Glutamatergic neuron (in vitro differentiated cells): ENCODE results near the gene AKR1D1. TPM values are rescaled to one million over a fixed set of nuclear protein-coding genes. Genes with fewer than 3 reads are reported as not detected.

Experiments used
- DNase-seq: peaks from one replicate; pipeline ENCODE4 v3.0.0; 2022
- H3K27ac Mint-ChIP-seq: one replicate; pipeline ENCODE4 v1.8.0; 2020; ENCODE audit warnings: mild to moderate bottlenecking, mixed read lengths, inconsistent platforms; ENCODE audit not compliant: unreplicated experiment
- H3K27me3 Mint-ChIP-seq: one replicate; pipeline ENCODE4 v1.8.0; 2020; ENCODE audit warnings: mild to moderate bottlenecking, moderate library complexity, mixed read lengths, inconsistent platforms; ENCODE audit not compliant: unreplicated experiment
- H3K36me3 Mint-ChIP-seq: one replicate; pipeline ENCODE4 v1.8.0; 2020; ENCODE audit warnings: mild to moderate bottlenecking, mixed read lengths, inconsistent platforms; ENCODE audit not compliant: unreplicated experiment
- H3K4me1 Mint-ChIP-seq: one replicate; pipeline ENCODE4 v1.8.0; 2020; ENCODE audit warnings: mild to moderate bottlenecking, low read depth, mixed read lengths, inconsistent platforms; ENCODE audit not compliant: unreplicated experiment
- H3K4me3 Mint-ChIP-seq: one replicate; pipeline ENCODE4 v1.8.0; 2020; ENCODE audit warnings: mild to moderate bottlenecking, mixed read lengths, inconsistent platforms; ENCODE audit not compliant: unreplicated experiment
- H3K9me3 Mint-ChIP-seq: one replicate; pipeline ENCODE4 v1.8.0; 2020; ENCODE audit warnings: mild to moderate bottlenecking, moderate library complexity, mixed read lengths, inconsistent platforms; ENCODE audit not compliant: unreplicated experiment
- total RNA-seq: library from RNA; stranded (reverse); fragmentation: NEBNext Ultra II Directional; extraction: Animal tissue kit (Norgen Biotek cat#: 25700); gene quantifications from one replicate; pipeline ENCODE4 v1.2.1, GENCODE V29; 2021; ENCODE audit not compliant: unreplicated experiment
- TF ChIP-seq, protein P1 (sequence below): fragments of 200-600 bp; sonication (generic); IDR thresholded peaks from one replicate; pipeline ENCODE4 v1.5.0; 2021; ENCODE audit not compliant: partially characterized antibody, unreplicated experiment

The AKR1D1 gene
- total RNA-seq, 1 donor from 2014 or later: not detected

DNA sequence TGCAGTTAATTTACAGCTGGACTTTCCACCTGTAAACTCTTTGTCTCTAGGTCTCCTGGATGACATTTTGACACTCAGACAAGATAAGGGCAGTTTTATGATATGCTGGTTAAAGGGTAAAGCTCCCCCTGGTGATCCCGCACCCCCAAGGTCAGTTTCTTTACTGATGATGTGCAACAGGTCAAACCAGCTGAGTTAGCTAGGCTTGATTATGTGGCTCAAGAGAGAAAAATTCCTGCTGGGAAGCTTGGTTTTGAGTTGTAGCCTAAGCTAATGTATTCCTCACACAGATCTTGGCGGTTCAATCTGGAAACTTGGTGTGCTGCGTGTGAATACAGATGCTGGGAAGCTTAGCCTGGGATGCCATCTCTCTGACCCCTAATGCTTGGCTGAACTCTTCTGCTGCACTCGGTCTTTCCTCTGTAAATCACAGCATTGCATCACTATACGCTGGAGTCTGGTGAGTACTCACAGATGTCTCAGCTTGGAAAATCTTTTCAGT, 11.4 kb upstream of the AKR1D1 start:
- TF ChIP-seq, protein P1, sequence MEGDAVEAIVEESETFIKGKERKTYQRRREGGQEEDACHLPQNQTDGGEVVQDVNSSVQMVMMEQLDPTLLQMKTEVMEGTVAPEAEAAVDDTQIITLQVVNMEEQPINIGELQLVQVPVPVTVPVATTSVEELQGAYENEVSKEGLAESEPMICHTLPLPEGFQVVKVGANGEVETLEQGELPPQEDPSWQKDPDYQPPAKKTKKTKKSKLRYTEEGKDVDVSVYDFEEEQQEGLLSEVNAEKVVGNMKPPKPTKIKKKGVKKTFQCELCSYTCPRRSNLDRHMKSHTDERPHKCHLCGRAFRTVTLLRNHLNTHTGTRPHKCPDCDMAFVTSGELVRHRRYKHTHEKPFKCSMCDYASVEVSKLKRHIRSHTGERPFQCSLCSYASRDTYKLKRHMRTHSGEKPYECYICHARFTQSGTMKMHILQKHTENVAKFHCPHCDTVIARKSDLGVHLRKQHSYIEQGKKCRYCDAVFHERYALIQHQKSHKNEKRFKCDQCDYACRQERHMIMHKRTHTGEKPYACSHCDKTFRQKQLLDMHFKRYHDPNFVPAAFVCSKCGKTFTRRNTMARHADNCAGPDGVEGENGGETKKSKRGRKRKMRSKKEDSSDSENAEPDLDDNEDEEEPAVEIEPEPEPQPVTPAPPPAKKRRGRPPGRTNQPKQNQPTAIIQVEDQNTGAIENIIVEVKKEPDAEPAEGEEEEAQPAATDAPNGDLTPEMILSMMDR: no peak
- DNase-seq: no peak
- Mint-ChIP-seq H3K36me3 (no peaks in the 10 kb centered on the region), H3K27me3 (peaks cover 3% of the 10 kb centered on the region), H3K27ac (no peak overlapping the region), H3K9me3 (no peaks in the 10 kb centered on the region), H3K4me3 (no peak overlapping the region), H3K4me1 (no peaks in the 10 kb centered on the region)

DNA sequence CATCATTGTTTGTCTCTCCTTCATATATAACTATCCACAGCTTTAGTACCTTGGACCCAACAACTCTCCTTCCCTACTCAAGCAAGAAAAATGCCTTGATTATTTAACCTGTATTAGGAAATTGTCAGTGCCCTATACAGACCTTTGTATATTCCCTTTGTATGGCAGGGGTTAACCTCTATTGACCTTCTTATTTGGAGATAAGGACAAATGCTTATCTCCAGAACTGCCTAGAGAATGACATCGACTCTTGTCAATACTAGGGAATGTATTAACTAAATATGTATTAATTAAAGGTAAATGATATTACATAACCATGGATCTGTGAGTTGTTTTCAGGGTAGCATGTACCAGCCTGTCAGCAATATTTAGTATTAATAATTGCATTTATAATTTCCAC, 10.4 kb upstream of the AKR1D1 start:
- H3K27me3 Mint-ChIP-seq: peaks cover 3% of the 10 kb centered on the region

DNA sequence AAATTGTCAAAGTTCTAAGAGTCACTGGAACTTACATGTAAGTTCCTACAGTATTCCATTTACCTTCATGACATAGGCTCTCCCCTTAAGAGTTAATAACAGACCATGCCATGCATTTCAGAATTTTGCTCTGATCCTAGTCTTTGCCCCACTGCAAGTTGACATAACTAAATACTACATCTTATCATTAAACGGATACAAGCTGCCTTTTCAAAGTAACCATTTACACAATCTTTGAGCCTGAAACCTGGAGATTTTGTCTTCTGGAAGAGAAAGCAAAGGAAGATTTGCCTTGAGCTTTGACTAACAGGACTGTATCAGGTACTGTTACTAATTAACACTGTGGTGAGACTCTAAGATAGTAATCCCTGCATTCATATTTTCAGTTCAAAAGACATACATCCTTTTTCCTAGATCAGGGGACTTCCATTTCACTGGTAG, 9.3 kb upstream of the AKR1D1 start:
- no peak for DNase-seq
- no peaks in the 10 kb centered on the region for H3K36me3 Mint-ChIP-seq
- H3K4me3 Mint-ChIP-seq: no peak overlapping the region
- no peaks in the 10 kb centered on the region for H3K9me3 Mint-ChIP-seq
- no peaks in the 10 kb centered on the region for H3K4me1 Mint-ChIP-seq
- peaks cover 3% of the 10 kb centered on the region for H3K27me3 Mint-ChIP-seq
- TF ChIP-seq, protein P1: no peak
- H3K27ac Mint-ChIP-seq: no peak overlapping the region

More for the DNA sequence above, 10.4 kb upstream of the AKR1D1 start:
- Mint-ChIP-seq H3K4me1 (no peaks in the 10 kb centered on the region), H3K9me3 (no peaks in the 10 kb centered on the region), H3K4me3 (no peak overlapping the region), H3K27ac (no peak overlapping the region), H3K36me3 (no peaks in the 10 kb centered on the region)
- TF ChIP-seq, protein P1: no peak
- DNase-seq: no peak

DNA sequence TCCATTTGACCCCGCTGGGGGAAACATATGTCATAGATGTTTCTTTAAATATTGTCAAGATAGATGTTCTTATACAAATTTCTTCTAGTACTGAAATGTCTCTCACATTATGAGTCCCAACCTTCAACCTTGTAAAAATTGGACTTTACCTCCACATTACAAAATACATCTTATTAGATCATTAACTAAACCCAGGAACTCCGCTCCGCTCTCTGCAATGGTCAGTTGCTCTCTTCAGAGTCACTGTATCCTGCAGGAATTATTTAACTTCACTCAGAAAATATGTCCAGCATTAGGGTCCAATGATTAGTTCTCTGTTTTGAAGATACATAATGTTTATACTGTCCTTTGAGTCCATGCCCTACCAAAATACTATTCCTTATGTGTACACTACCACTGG, 8.5 kb upstream of the AKR1D1 start:
- Mint-ChIP-seq H3K4me3 (no peak overlapping the region), H3K27me3 (no peaks in the 10 kb centered on the region), H3K36me3 (no peaks in the 10 kb centered on the region), H3K4me1 (no peaks in the 10 kb centered on the region), H3K27ac (no peak overlapping the region), H3K9me3 (peaks cover 2% of the 10 kb centered on the region)
- no peak for DNase-seq
- TF ChIP-seq, protein P1: no peak

DNA sequence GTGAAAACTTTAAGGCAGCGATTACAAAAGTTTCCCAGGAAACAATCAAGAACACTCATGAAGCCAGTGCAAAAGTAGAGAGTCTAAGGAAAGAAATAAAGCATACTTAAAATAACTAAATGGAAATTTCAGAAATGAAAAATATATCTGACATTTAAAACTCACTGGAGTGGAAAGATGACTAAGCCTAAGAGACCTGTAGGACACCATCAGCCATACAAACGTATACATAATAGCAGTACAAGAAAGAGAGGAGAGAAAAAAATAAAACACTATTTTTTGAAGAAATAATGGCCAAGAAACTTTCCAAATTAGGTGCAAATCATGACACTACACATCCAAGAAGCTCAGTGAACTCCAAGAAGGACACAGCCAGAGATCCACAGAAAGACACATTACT, 5.4 kb upstream of the AKR1D1 start:
- no peak overlapping the region for H3K4me3 Mint-ChIP-seq
- peaks cover 3% of the 10 kb centered on the region for H3K27me3 Mint-ChIP-seq
- no peaks in the 10 kb centered on the region for H3K4me1 Mint-ChIP-seq
- no peak overlapping the region for H3K27ac Mint-ChIP-seq
- peaks cover 9% of the 10 kb centered on the region for H3K36me3 Mint-ChIP-seq
- H3K9me3 Mint-ChIP-seq: peaks cover 2% of the 10 kb centered on the region
- TF ChIP-seq, protein P1: no peak
- no peak for DNase-seq
